Nephron (organoid): ENCODE results near the gene C1QA.
"Not testable (repeated sequence)": the region's sequence is repeated elsewhere in the genome, so short reads cannot be mapped to it uniquely, and the experiment has no call there.

Experiments
- H3K27ac Mint-ChIP-seq, 3 experiments: 2 replicates each; pipeline ENCODE4 v1.8.0; 2020; ENCODE audit warnings: mixed read lengths in 3 of 3, mild to moderate bottlenecking in 2 of 3, moderate library complexity in 1 of 3
- H3K27me3 Mint-ChIP-seq: 2 replicates; pipeline ENCODE4 v1.8.0; 2021; ENCODE audit warnings: low read depth, mild to moderate bottlenecking, moderate library complexity, mixed read lengths
- H3K36me3 Mint-ChIP-seq: 2 replicates; pipeline ENCODE4 v1.8.0; 2020; ENCODE audit warnings: low read depth, mixed read lengths
- H3K4me1 Mint-ChIP-seq: 2 replicates; pipeline ENCODE4 v1.8.0; 2020; ENCODE audit warnings: mixed read lengths
- H3K4me3 Mint-ChIP-seq, 3 experiments: 2 replicates each; pipeline ENCODE4 v1.8.0; 2020; ENCODE audit warnings: mild to moderate bottlenecking in 3 of 3, mixed read lengths in 3 of 3, moderate library complexity in 2 of 3
- H3K9me3 Mint-ChIP-seq: 2 replicates; pipeline ENCODE4 v1.8.0; 2020; ENCODE audit warnings: mixed read lengths
- TF ChIP-seq, protein P1 (sequence below), 3 experiments: fragments of 200-600 bp; sonication (generic); IDR thresholded peaks; one replicate each; pipeline ENCODE4 v1.5.0; 2021; ENCODE audit warnings: antibody characterized with exemption in 3 of 3; ENCODE audit not compliant: unreplicated experiment in 3 of 3

C1QA gene

DNA sequence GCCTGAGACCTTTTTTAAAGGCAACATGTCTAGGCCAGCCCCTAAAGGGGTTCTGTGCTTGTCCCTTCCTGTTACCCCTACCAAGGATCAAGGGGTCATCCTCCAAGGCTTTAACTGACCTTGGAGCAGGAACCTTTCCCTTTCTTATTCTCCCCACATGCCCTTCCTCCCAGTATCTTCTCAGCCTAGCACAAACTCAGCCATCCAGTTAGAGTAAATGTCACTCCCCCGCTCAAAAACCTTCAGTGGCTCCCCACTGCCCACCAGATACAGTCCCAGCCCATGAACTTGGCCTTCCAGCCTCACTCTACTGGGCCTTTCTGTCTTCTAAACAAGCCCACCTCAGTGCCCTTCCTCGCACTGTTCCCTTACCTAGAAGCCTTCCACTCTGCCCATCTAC lies 25.5 kb downstream of the C1QA start:
- TF ChIP-seq, protein P1, sequence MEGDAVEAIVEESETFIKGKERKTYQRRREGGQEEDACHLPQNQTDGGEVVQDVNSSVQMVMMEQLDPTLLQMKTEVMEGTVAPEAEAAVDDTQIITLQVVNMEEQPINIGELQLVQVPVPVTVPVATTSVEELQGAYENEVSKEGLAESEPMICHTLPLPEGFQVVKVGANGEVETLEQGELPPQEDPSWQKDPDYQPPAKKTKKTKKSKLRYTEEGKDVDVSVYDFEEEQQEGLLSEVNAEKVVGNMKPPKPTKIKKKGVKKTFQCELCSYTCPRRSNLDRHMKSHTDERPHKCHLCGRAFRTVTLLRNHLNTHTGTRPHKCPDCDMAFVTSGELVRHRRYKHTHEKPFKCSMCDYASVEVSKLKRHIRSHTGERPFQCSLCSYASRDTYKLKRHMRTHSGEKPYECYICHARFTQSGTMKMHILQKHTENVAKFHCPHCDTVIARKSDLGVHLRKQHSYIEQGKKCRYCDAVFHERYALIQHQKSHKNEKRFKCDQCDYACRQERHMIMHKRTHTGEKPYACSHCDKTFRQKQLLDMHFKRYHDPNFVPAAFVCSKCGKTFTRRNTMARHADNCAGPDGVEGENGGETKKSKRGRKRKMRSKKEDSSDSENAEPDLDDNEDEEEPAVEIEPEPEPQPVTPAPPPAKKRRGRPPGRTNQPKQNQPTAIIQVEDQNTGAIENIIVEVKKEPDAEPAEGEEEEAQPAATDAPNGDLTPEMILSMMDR (IDR thresholded peaks at IDR 0.05; ENCODE audit: unreplicated experiment in 3 of 3), result no peak
- Mint-ChIP-seq H3K27me3 (peaks cover 45% of the 10 kb centered on the region), H3K9me3 (no peaks in the 10 kb centered on the region), H3K27ac (no peak overlapping the region), H3K4me3 (no peak overlapping the region), H3K36me3 (no peaks in the 10 kb centered on the region), H3K4me1 (no peaks in the 10 kb centered on the region)

GRCh38 chr1:22662318-22662717 lies 25.9 kb downstream of the C1QA start:
- TF ChIP-seq, protein P1 (IDR thresholded peaks at IDR 0.05; ENCODE audit: unreplicated experiment in 3 of 3), result no peak
- Mint-ChIP-seq H3K27me3 (peaks cover 41% of the 10 kb centered on the region), H3K27ac (no peak overlapping the region), H3K36me3 (no peaks in the 10 kb centered on the region), H3K4me3 (no peak overlapping the region), H3K4me1 (no peaks in the 10 kb centered on the region), H3K9me3 (no peaks in the 10 kb centered on the region)

GRCh38 chr1:22662986-22663408 lies 26.6 kb downstream of the C1QA start:
- H3K27me3 Mint-ChIP-seq, result peaks cover 39% of the 10 kb centered on the region
- H3K9me3 Mint-ChIP-seq, result no peaks in the 10 kb centered on the region
- no peaks in the 10 kb centered on the region for H3K36me3 Mint-ChIP-seq
- H3K4me1 Mint-ChIP-seq, result no peaks in the 10 kb centered on the region
- H3K4me3 Mint-ChIP-seq, result no peak overlapping the region
- no peak overlapping the region for H3K27ac Mint-ChIP-seq
- TF ChIP-seq, protein P1 (IDR thresholded peaks at IDR 0.05; ENCODE audit: unreplicated experiment in 3 of 3), result no peak

GRCh38 chr1:22665752-22666151 lies 29.3 kb downstream of the C1QA start:
- TF ChIP-seq, protein P1 (IDR thresholded peaks at IDR 0.05; ENCODE audit: unreplicated experiment in 3 of 3), result peak; percentile 61 to 74 (median 71)
- Mint-ChIP-seq H3K4me3 (no peak overlapping the region), H3K36me3 (no peaks in the 10 kb centered on the region), H3K9me3 (no peaks in the 10 kb centered on the region), H3K4me1 (no peaks in the 10 kb centered on the region), H3K27ac (peak overlapping the region in 1 of 3 experiments; percentile 15), H3K27me3 (peaks cover 44% of the 10 kb centered on the region)

GRCh38 chr1:22666412-22666811 lies 30.0 kb downstream of the C1QA start:
- Mint-ChIP-seq H3K4me1 (no peaks in the 10 kb centered on the region), H3K27me3 (peaks cover 51% of the 10 kb centered on the region), H3K9me3 (no peaks in the 10 kb centered on the region), H3K27ac (no peak overlapping the region), H3K4me3 (no peak overlapping the region), H3K36me3 (no peaks in the 10 kb centered on the region)
- TF ChIP-seq, protein P1 (IDR thresholded peaks at IDR 0.05; ENCODE audit: unreplicated experiment in 3 of 3), result no peak

- not testable (repeated sequence) for H3K4me3 Mint-ChIP-seq, H3K4me1 Mint-ChIP-seq, H3K9me3 Mint-ChIP-seq, H3K36me3 Mint-ChIP-seq, H3K27ac Mint-ChIP-seq
- H3K27me3 Mint-ChIP-seq, result peaks cover 55% of the 10 kb centered on the region
Measured at GRCh38 chr1:22668840-22669239, 32.4 kb downstream of the C1QA start.
